HepG2 (cell line): ENCODE measurements around the gene BBS1. TPM values are rescaled to one million over a fixed set of nuclear protein-coding genes. Genes with fewer than 3 reads are reported as not detected.

Experiments used
- ARID2 ChIP-seq: sonication (generic); formaldehyde crosslinking; IDR thresholded peaks from 2 replicates; pipeline ENCODE4 v1.8.1; 2022; ENCODE audit warnings: mild to moderate bottlenecking, missing genetic modification reagents, borderline replicate concordance
- PAX8 ChIP-seq: sonication (generic); formaldehyde crosslinking; IDR thresholded peaks from 2 replicates; pipeline ENCODE4 v1.8.0; 2022; ENCODE audit warnings: mild to moderate bottlenecking, missing genetic modification reagents, borderline replicate concordance
- RFXANK ChIP-seq: IDR thresholded peaks from 2 replicates; pipeline ENCODE4 v1.6.1; 2016
- TCF7L2 ChIP-seq: IDR thresholded peaks from 2 replicates; pipeline ENCODE4 v1.6.1; 2011; ENCODE audit warnings: mild to moderate bottlenecking, low read depth, low read length, moderate library complexity
- ZBTB42 ChIP-seq: sonication (generic); formaldehyde crosslinking; IDR thresholded peaks from 2 replicates; pipeline ENCODE4 v1.5.0; 2020; ENCODE audit warnings: mild to moderate bottlenecking, missing genetic modification reagents
- ZNF564 ChIP-seq: sonication (generic); formaldehyde crosslinking; IDR thresholded peaks from 2 replicates; pipeline ENCODE4 v1.8.1; 2023; ENCODE audit warnings: mild to moderate bottlenecking, missing genetic modification reagents
- ZNF577 ChIP-seq: sonication (generic); formaldehyde crosslinking; IDR thresholded peaks from 2 replicates; pipeline ENCODE4 v1.4.0; 2020; ENCODE audit warnings: mild to moderate bottlenecking, low read depth, missing genetic modification reagents, borderline replicate concordance
- ZNF674 ChIP-seq: sonication (generic); formaldehyde crosslinking; IDR thresholded peaks from 2 replicates; pipeline ENCODE4 v1.5.0; 2020; ENCODE audit warnings: low read depth, mild to moderate bottlenecking, missing genetic modification reagents
- ZNF878 ChIP-seq: sonication (generic); formaldehyde crosslinking; IDR thresholded peaks from 2 replicates; pipeline ENCODE4 v1.8.1; 2023; ENCODE audit warnings: mild to moderate bottlenecking, missing genetic modification reagents, moderate library complexity
- polyA plus RNA-seq, 8 experiments: library from polyadenylated mRNA; depleted of rRNA in 3 of 8; stranded (reverse) in 7 of 8; unstranded in 1 of 8; fragments of >200 nt; fragmentation: Illumina TruSeq in 4 of 8; extraction: Trizol in 4 of 8; gene quantifications; 2 replicates each; pipeline versions ENCODE4 v1.2.1 to v1.2.3, GENCODE V29; 2011 to 2016; ENCODE audit warnings: low read depth in 4 of 8, missing spikeins in 1 of 8, mixed read lengths in 1 of 8; ENCODE audit not compliant: insufficient read depth in 1 of 8
- total RNA-seq, 5 experiments: library from RNA; depleted of rRNA; stranded (reverse); fragments of >200 nt; fragmentation: Illumina TruSeq; extraction: Trizol; gene quantifications; 2 replicates each; pipeline ENCODE4 v1.2.3, GENCODE V29; 2016; ENCODE audit warnings: low read depth in 1 of 5
- TF ChIP-seq, protein P1 (sequence below): sonication (generic); formaldehyde crosslinking; IDR thresholded peaks from 2 replicates; pipeline ENCODE4 v1.5.0; 2020; ENCODE audit warnings: missing genetic modification reagents, mild to moderate bottlenecking, borderline replicate concordance
- TF ChIP-seq, protein P2 (sequence below): sonication (generic); formaldehyde crosslinking; IDR thresholded peaks from 2 replicates; pipeline ENCODE4 v1.5.0; 2020; ENCODE audit warnings: mild to moderate bottlenecking, low read depth, missing genetic modification reagents, borderline replicate concordance
- TF ChIP-seq, protein P3 (sequence below): sonication (generic); formaldehyde crosslinking; IDR thresholded peaks from 2 replicates; pipeline ENCODE4 v1.5.1; 2020; ENCODE audit warnings: missing genetic modification reagents, mild to moderate bottlenecking, borderline replicate concordance
- TF ChIP-seq, protein P4 (sequence below): IDR thresholded peaks from 2 replicates; pipeline ENCODE4 v1.6.1; 2016; ENCODE audit warnings: missing genetic modification reagents, missing compliant biosample characterization
- TF ChIP-seq, protein P5 (sequence below): fragments of 450-650 bp; IDR thresholded peaks from 2 replicates; pipeline ENCODE4 v1.6.1; 2017; ENCODE audit warnings: mild to moderate bottlenecking
- TF ChIP-seq, protein P6 (sequence below): sonication (generic); formaldehyde crosslinking; IDR thresholded peaks from 2 replicates; pipeline ENCODE4 v1.8.0; 2022; ENCODE audit warnings: missing genetic modification reagents, mild to moderate bottlenecking, borderline replicate concordance

The BBS1 gene
- total and polyA plus RNA-seq, 2 of the 13 experiments (the other 11 are each of a cell fraction or from before 2014, with no cell fraction given): 11.7 to 14.1 TPM

DNA sequence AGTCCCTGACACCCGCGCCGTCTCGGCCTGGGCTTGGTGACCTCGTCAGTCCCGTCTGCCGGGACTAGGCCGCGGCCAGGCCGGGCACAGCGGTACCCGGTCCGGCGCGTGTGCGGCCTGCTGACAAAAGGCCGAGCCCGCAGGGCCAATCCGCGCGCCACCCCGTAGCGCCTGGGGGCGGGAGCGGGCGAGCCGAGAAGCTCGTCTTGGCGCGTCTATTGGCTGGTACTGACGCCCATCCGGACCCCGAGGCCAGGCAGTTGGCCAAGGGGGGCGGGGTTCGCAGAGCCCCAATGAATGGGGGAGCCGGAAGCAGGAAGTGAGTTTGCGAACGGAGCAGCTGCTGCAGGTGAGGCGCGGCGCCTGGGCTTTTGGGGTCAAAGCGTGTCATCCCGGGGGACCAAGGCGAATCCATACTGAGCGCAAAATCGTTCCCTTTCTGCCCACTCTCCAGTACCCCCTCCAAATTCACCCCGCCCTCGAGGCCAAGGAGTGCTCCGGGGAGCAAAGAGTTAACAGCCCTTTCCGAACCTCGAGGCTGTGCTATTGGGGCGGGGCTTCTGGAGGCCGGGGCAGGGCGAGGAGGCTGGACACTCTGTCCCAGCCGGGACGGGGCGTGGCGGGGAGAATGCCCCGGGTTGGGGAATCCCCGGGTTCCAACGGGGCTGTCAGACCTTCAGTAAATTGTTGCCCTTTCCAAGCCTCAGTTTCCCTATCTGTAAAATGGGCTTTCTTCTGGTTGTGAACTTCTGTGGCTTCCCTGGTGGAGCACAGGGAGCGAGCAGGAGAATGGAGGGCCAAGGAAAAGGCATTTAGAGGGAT lies 30.1 kb upstream of the BBS1 start, which contains the start of gene DPP3 (continued):
- TF ChIP-seq, protein P1, sequence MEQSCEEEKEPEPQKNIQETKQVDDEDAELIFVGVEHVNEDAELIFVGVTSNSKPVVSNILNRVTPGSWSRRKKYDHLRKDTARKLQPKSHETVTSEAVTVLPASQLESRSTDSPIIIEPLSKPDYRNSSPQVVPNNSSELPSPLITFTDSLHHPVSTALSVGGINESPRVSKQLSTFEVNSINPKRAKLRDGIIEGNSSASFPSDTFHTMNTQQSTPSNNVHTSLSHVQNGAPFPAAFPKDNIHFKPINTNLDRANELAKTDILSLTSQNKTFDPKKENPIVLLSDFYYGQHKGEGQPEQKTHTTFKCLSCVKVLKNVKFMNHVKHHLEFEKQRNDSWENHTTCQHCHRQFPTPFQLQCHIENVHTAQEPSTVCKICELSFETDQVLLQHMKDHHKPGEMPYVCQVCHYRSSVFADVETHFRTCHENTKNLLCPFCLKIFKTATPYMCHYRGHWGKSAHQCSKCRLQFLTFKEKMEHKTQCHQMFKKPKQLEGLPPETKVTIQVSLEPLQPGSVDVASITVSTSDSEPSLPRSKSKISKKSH (CRISPR knock-in tag): no peak; the same call in 1 of the 2 replicates
- TF ChIP-seq, protein P2, sequence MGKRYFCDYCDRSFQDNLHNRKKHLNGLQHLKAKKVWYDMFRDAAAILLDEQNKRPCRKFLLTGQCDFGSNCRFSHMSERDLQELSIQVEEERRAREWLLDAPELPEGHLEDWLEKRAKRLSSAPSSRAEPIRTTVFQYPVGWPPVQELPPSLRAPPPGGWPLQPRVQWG (CRISPR knock-in tag): no peak
- TF ChIP-seq, protein P3, sequence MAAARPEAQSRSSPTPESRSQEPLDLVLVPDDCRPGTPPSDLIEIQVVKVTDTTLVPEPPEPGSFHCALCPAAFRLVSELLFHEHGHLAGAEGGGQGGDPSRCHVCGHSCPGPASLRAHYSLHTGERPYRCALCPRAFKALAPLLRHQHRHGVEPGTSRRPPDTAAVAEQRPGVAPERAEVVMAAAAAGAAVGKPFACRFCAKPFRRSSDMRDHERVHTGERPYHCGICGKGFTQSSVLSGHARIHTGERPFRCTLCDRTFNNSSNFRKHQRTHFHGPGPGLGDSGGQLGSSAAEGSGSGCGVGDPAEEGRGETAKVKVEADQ: no peak; the same call in 1 of the 2 replicates
- TF ChIP-seq PAX8: peak; percentile 55; the same call in 1 of the 2 replicates
- no peak for TF ChIP-seq ZNF577 (CRISPR knock-in tag)
- peak; percentile 74 for TF ChIP-seq ZNF878 (CRISPR knock-in tag)
- TF ChIP-seq ARID2 (CRISPR knock-in tag): peak; percentile 84; the same call in 1 of the 2 replicates
- TF ChIP-seq, protein P4, sequence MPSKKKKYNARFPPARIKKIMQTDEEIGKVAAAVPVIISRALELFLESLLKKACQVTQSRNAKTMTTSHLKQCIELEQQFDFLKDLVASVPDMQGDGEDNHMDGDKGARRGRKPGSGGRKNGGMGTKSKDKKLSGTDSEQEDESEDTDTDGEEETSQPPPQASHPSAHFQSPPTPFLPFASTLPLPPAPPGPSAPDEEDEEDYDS (CRISPR knock-in tag): peak; percentile 94
- TF ChIP-seq, protein P5, sequence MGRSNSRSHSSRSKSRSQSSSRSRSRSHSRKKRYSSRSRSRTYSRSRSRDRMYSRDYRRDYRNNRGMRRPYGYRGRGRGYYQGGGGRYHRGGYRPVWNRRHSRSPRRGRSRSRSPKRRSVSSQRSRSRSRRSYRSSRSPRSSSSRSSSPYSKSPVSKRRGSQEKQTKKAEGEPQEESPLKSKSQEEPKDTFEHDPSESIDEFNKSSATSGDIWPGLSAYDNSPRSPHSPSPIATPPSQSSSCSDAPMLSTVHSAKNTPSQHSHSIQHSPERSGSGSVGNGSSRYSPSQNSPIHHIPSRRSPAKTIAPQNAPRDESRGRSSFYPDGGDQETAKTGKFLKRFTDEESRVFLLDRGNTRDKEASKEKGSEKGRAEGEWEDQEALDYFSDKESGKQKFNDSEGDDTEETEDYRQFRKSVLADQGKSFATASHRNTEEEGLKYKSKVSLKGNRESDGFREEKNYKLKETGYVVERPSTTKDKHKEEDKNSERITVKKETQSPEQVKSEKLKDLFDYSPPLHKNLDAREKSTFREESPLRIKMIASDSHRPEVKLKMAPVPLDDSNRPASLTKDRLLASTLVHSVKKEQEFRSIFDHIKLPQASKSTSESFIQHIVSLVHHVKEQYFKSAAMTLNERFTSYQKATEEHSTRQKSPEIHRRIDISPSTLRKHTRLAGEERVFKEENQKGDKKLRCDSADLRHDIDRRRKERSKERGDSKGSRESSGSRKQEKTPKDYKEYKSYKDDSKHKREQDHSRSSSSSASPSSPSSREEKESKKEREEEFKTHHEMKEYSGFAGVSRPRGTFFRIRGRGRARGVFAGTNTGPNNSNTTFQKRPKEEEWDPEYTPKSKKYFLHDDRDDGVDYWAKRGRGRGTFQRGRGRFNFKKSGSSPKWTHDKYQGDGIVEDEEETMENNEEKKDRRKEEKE: no peak
- TF ChIP-seq TCF7L2: no peak
- 0 out of 2 replicates have a peak, but pooled peaks have one; percentile 77 for TF ChIP-seq ZNF564 (CRISPR knock-in tag)
- no peak for TF ChIP-seq ZBTB42
- TF ChIP-seq ZNF674: no peak
- peak; percentile 55; the same call in 1 of the 2 replicates for TF ChIP-seq RFXANK (CRISPR knock-in tag)
- TF ChIP-seq, protein P6, sequence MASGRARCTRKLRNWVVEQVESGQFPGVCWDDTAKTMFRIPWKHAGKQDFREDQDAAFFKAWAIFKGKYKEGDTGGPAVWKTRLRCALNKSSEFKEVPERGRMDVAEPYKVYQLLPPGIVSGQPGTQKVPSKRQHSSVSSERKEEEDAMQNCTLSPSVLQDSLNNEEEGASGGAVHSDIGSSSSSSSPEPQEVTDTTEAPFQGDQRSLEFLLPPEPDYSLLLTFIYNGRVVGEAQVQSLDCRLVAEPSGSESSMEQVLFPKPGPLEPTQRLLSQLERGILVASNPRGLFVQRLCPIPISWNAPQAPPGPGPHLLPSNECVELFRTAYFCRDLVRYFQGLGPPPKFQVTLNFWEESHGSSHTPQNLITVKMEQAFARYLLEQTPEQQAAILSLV: no peak
